ENCODE results near the gene ALDH3B2. TPM values are rescaled to one million over a fixed set of nuclear protein-coding genes. Genes with fewer than 3 reads are reported as not detected.
A peak's percentile ranks its signal among the peaks of the same experiment; 100 is the strongest.

The ALDH3B2 gene
- total and polyA plus RNA-seq, 2 of the 8 experiments (the other 6 are each of a cell fraction or from before 2014, with no cell fraction given): not detected

- no peaks in the 10 kb centered on the region for H3K79me2 ChIP-seq (ENCODE audit: control insufficient read depth in 1 of 2, insufficient read depth in 2 of 2, low read length in 2 of 2)
- no peak overlapping the region for H3K23ac ChIP-seq (ENCODE audit: insufficient read length)
- no peak overlapping the region for H3K27ac ChIP-seq (ENCODE audit: low read depth, low read length)
- no peak overlapping the region for H3K4ac ChIP-seq (replicated peaks; ENCODE audit: insufficient read length, low read depth, low read length)
- no peak overlapping the region for H3K4me2 ChIP-seq (ENCODE audit: insufficient read depth in 1 of 2, low read depth in 2 of 2, low read length in 2 of 2)
- FAIRE-seq: no peak
- H2BK120ac ChIP-seq (replicated peaks; ENCODE audit: low read depth, low read length): no peak overlapping the region
- H2AFZ ChIP-seq (ENCODE audit: low read length): no peak overlapping the region
- H3K79me1 ChIP-seq (ENCODE audit: low read depth, low read length): no peaks in the 10 kb centered on the region
- H2AK5ac ChIP-seq (ENCODE audit: low read depth, low read length): no peak overlapping the region
- H4K5ac ChIP-seq (ENCODE audit: insufficient read length, low read depth, low read length): no peak overlapping the region
- no peak overlapping the region for H3K18ac ChIP-seq (ENCODE audit: extremely low read depth, low read length)
- no peak overlapping the region for H3K14ac ChIP-seq (ENCODE audit: insufficient read length)
- peak overlapping the region; percentile 34 for H4K91ac ChIP-seq (replicated peaks; ENCODE audit: insufficient read length, low read length)
- ChIA-PET CTCF (ENCODE audit: partially characterized antibody) (interaction anchor here (0.7 to 4.8 kb wide), 14 partner anchors 8 to 74 kb away, joined by 3 to 36 read pairs (median 7); no protein-coding TSS in a partner anchor), POLR2A (ENCODE audit: partially characterized antibody) (interaction anchor here (0.9 to 3.2 kb wide), 3 partner anchors 11 to 24 kb away, joined by 3 to 19 read pairs (median 8); partner anchors contain the start of gene NUDT8)
- peak overlapping the region; percentile 88; the same call in 1 of the 2 replicates for H2BK15ac ChIP-seq (ENCODE audit: low read length)
- H3K36me3 ChIP-seq (ENCODE audit: control insufficient read depth in 2 of 4, insufficient read depth in 4 of 4, low read length in 3 of 4): no peaks in the 10 kb centered on the region
- no peaks in the 10 kb centered on the region for H4K20me1 ChIP-seq (replicated peaks in 1 of 2; ENCODE audit: control insufficient read depth in 1 of 2, insufficient read depth in 2 of 2, low read length in 2 of 2)
- no peaks in the 10 kb centered on the region; the same call in 1 of the 2 replicates for H3K23me2 ChIP-seq (ENCODE audit: low read depth, low read length)
- peaks cover 3 to 6% of the 10 kb centered on the region in 2 experiments; a peak in 3 of 4 replicates for H3K9me3 ChIP-seq (ENCODE audit: insufficient read depth in 2 of 2, low read depth in 1 of 2, low read length in 1 of 2)
- DNase-seq (ENCODE audit: low read depth in 1 of 2, low spot score in 2 of 2): peak in 1 of 2 experiments; percentile 89
- WGBS, 2 experiments (ENCODE audit: extremely low coverage in 1 of 2, insufficient coverage in 1 of 2, insufficient read length in 1 of 2, insufficient replicate concordance in 2 of 2, low coverage in 1 of 2, low lambda C conversion rate in 2 of 2, missing lambda C conversion rate in 1 of 2): 64% methylated on average over 21 of the region's 23 CpGs; no CpG with 5 or more reads in 1 of the 2 experiments
- H2BK20ac ChIP-seq (ENCODE audit: low read length): no peak overlapping the region
- no peak overlapping the region for H3K9ac ChIP-seq (replicated peaks in 1 of 4; ENCODE audit: extremely low read depth in 1 of 4, low read depth in 3 of 4, low read length in 3 of 4)
- no peak overlapping the region for H2BK5ac ChIP-seq (ENCODE audit: low read depth, low read length)
- no peak overlapping the region for H3K4me3 ChIP-seq (ENCODE audit: extremely low read depth in 1 of 4, insufficient read depth in 2 of 4, low read depth in 3 of 4, low read length in 4 of 4)
- peaks cover 8 to 28% (median 15%) of the 10 kb centered on the region in 4 experiments for H3K27me3 ChIP-seq (replicated peaks in 1 of 4; ENCODE audit: control insufficient read depth in 3 of 4, extremely low read depth in 1 of 4, insufficient read depth in 3 of 4, low read length in 3 of 4)
- H2BK12ac ChIP-seq (ENCODE audit: low read depth, low read length): peak overlapping the region; percentile 45; the same call in 1 of the 2 replicates
- no peak overlapping the region; the same call in 1 of the 2 replicates for H4K8ac ChIP-seq (ENCODE audit: extremely low read depth, insufficient read depth, low read length)
- peaks cover 0 to 2% (median under 1%) of the 10 kb centered on the region in 4 experiments; a peak in 1 of 7 replicates for H3K4me1 ChIP-seq (replicated peaks in 1 of 4; ENCODE audit: control insufficient read depth in 3 of 4, insufficient read depth in 4 of 4, low read length in 3 of 4)
- H3K56ac ChIP-seq (replicated peaks; ENCODE audit: insufficient read length, low read depth, low read length): no peak overlapping the region
- no peak for TF ChIP-seq SUZ12 (IDR thresholded peaks at IDR 0.05; ENCODE audit: low read length)
- no peak for TF ChIP-seq CHD1 (IDR thresholded peaks at IDR 0.05; ENCODE audit: low read depth, low read length)
- no peak for TF ChIP-seq BCL11A (IDR thresholded peaks at IDR 0.05; ENCODE audit: low read depth in 2 of 2, low read length in 2 of 2)
- peak; percentile 59 for TF ChIP-seq RNF2 (IDR thresholded peaks at IDR 0.05; ENCODE audit: borderline replicate concordance, low read depth, low read length, missing control alignments, poor library complexity, severe bottlenecking)
- TF ChIP-seq RBBP5 (IDR thresholded peaks at IDR 0.05; ENCODE audit: borderline replicate concordance, low read depth, low read length): no peak
- TF ChIP-seq CBX5 (IDR thresholded peaks at IDR 0.05; ENCODE audit: low read depth, low read length): no peak
- TF ChIP-seq RFX5 (IDR thresholded peaks at IDR 0.05; ENCODE audit: borderline replicate concordance, low read depth, low read length): no peak
- peak; percentile 44 for TF ChIP-seq USF2 (IDR thresholded peaks at IDR 0.05; ENCODE audit: low read length)
- TF ChIP-seq GABPA (IDR thresholded peaks at IDR 0.05; ENCODE audit: borderline replicate concordance, insufficient read depth, low read length): 0 out of 2 replicates have a peak, but pooled peaks have one; percentile 39
These were observed 34.2 kb downstream of the ALDH3B2 start for GRCh38 chr11:67640021-67640757.

Data from H1 (cell line).